K562 (cell line): ENCODE results near the gene ADTRP. TPM values are rescaled to one million over a fixed set of nuclear protein-coding genes. Genes with fewer than 3 reads are reported as not detected.
A peak's percentile ranks its signal among the peaks of the same experiment; 100 is the strongest.

Experiments
- FOXK2 ChIP-seq, 2 experiments: fragments of 450-650 bp; IDR thresholded peaks in 1 of 2; conservative IDR thresholded peaks in 1 of 2; 2 replicates each; pipeline ENCODE4 v1.6.1; 2016; ENCODE audit warnings: low read depth in 2 of 2, mild to moderate bottlenecking in 1 of 2
- THAP12 ChIP-seq: fragments of 250-450 bp; sonication (Bioruptor Pico); IDR thresholded peaks from 2 replicates; pipeline ENCODE4 v1.9.0; 2021; ENCODE audit warnings: mild to moderate bottlenecking, inconsistent platforms
- ZNF384 ChIP-seq: IDR thresholded peaks from 2 replicates; pipeline ENCODE4 v1.6.1; 2012; ENCODE audit warnings: low read depth, low read length, improper control_type of control experiment
- polyA plus RNA-seq, 8 experiments: library from polyadenylated mRNA; depleted of rRNA in 4 of 8; stranded (reverse) in 5 of 8; unstranded in 3 of 8; fragments of >200 nt; fragmentation: Nextera tagmentation in 2 of 8; fragmentation: Illumina TruSeq in 1 of 8; extraction: Ambion mirVana in 2 of 8; extraction: Trizol in 1 of 8; gene quantifications; 2 replicates each; pipeline versions ENCODE4 v1.2.1 to v1.2.3, GENCODE V29; 2011 to 2014; ENCODE audit warnings: inconsistent platforms in 1 of 8, missing spikeins in 1 of 8
- total RNA-seq, 7 experiments: library from RNA; depleted of rRNA in 6 of 7; stranded (reverse); fragments of >200 nt in 6 of 7; fragmentation: Illumina TruSeq in 2 of 7; extraction: Trizol in 2 of 7; gene quantifications; 2 replicates each; pipeline versions ENCODE4 v1.2.1 to v1.2.3, GENCODE V29; 2011 to 2021; ENCODE audit warnings: low replicate concordance in 1 of 7
- TF ChIP-seq, protein P1 (sequence below), 2 experiments: fragments of 450-650 bp; formaldehyde crosslinking in 1 of 2; IDR thresholded peaks; 2 replicates each; pipeline versions ENCODE4 v1.4.0 to v1.6.1; 2014 to 2020; ENCODE audit warnings: mild to moderate bottlenecking in 2 of 2, borderline replicate concordance in 1 of 2, low read depth in 1 of 2

ADTRP gene
- total and polyA plus RNA-seq, 9 of the 15 experiments (the other 6 are each of a cell fraction or from before 2014, with no cell fraction given) = 7.4 to 24.0 (median 13.6) TPM

DNA sequence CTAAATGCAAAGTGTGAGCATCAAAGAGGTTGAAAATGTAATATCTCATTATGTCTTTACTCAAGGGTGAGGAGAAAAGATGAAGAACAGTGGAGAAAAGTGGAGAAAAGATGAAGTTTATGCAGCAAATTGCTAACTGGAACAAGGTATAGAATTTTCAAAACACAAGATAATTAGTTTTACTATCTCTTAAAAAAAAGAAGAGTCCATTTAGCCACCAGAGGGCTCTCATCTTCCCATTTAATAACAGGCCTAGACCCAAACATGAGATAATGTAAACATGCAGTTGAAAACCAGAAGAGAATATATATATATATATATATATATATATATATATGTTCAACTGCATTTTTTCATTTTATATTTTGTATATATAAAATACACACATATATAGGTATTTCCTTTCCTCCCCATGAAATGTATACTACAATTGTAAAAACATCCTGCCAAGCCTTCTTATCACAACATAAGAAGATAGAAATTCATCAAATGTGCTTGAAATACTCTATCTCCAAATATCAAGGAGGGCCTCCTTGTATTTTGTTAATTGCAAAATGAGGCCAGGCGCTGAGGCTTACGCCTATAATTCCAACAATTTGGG is 78.4 kb downstream of the ADTRP start (continued):
- TF ChIP-seq FOXK2 (conservative IDR thresholded peaks at IDR 0.05 in 1 of 2, IDR thresholded peaks at IDR 0.05 in 1 of 2; ENCODE audit: low read depth in 2 of 2) = peak; percentile 78 to 83; a peak in 3 of 4 replicates
- TF ChIP-seq, protein P1, sequence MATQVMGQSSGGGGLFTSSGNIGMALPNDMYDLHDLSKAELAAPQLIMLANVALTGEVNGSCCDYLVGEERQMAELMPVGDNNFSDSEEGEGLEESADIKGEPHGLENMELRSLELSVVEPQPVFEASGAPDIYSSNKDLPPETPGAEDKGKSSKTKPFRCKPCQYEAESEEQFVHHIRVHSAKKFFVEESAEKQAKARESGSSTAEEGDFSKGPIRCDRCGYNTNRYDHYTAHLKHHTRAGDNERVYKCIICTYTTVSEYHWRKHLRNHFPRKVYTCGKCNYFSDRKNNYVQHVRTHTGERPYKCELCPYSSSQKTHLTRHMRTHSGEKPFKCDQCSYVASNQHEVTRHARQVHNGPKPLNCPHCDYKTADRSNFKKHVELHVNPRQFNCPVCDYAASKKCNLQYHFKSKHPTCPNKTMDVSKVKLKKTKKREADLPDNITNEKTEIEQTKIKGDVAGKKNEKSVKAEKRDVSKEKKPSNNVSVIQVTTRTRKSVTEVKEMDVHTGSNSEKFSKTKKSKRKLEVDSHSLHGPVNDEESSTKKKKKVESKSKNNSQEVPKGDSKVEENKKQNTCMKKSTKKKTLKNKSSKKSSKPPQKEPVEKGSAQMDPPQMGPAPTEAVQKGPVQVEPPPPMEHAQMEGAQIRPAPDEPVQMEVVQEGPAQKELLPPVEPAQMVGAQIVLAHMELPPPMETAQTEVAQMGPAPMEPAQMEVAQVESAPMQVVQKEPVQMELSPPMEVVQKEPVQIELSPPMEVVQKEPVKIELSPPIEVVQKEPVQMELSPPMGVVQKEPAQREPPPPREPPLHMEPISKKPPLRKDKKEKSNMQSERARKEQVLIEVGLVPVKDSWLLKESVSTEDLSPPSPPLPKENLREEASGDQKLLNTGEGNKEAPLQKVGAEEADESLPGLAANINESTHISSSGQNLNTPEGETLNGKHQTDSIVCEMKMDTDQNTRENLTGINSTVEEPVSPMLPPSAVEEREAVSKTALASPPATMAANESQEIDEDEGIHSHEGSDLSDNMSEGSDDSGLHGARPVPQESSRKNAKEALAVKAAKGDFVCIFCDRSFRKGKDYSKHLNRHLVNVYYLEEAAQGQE (IDR thresholded peaks at IDR 0.05; ENCODE audit: borderline replicate concordance) = peak; percentile 58; the same call in 1 of the 2 replicates
- TF ChIP-seq, protein P1 (CRISPR knock-in tag; IDR thresholded peaks at IDR 0.05; ENCODE audit: low read depth) = no peak
- TF ChIP-seq THAP12 (CRISPR knock-in tag) = no peak
- TF ChIP-seq ZNF384 = peak; percentile 34; the same call in 1 of the 2 replicates
